ENCODE measurements around the gene SH2D2A.

Gene SH2D2A

GRCh38 chr1:156838972-156839371, 22.3 kb upstream of the SH2D2A start:
- Histone ChIP-seq H3K4me3 (ENCODE audit: low read length) (no peak overlapping the region), H3K27me3 (ENCODE audit: insufficient read depth, low read length) (peaks cover 82% of the 10 kb centered on the region), H3K27ac (ENCODE audit: low read length) (no peak overlapping the region), H3K9ac (ENCODE audit: low read depth, low read length) (no peak overlapping the region), H3K9me3 (ENCODE audit: insufficient read depth, low read depth, low read length) (no peaks in the 10 kb centered on the region), H3K36me3 (ENCODE audit: insufficient read depth, low read depth, low read length) (no peaks in the 10 kb centered on the region), H3K4me1 (ENCODE audit: insufficient read depth, low read length) (no peaks in the 10 kb centered on the region)

- no peak overlapping the region for H3K27ac ChIP-seq (ENCODE audit: low read length)
- H3K9ac ChIP-seq (ENCODE audit: low read depth, low read length), result no peak overlapping the region
- H3K4me3 ChIP-seq (ENCODE audit: low read length), result no peak overlapping the region
- no peaks in the 10 kb centered on the region for H3K36me3 ChIP-seq (ENCODE audit: insufficient read depth, low read depth, low read length)
- no peaks in the 10 kb centered on the region for H3K9me3 ChIP-seq (ENCODE audit: insufficient read depth, low read depth, low read length)
- H3K27me3 ChIP-seq (ENCODE audit: insufficient read depth, low read length), result peaks cover 76% of the 10 kb centered on the region
- no peaks in the 10 kb centered on the region for H3K4me1 ChIP-seq (ENCODE audit: insufficient read depth, low read length)
These were observed 20.2 kb upstream of the SH2D2A start for GRCh38 chr1:156836892-156837291.

- no peak overlapping the region for H3K4me3 ChIP-seq (ENCODE audit: low read length)
- no peaks in the 10 kb centered on the region for H3K9me3 ChIP-seq (ENCODE audit: insufficient read depth, low read depth, low read length)
- H3K36me3 ChIP-seq (ENCODE audit: insufficient read depth, low read depth, low read length), result no peaks in the 10 kb centered on the region
- no peaks in the 10 kb centered on the region for H3K4me1 ChIP-seq (ENCODE audit: insufficient read depth, low read length)
- peaks cover 76% of the 10 kb centered on the region for H3K27me3 ChIP-seq (ENCODE audit: insufficient read depth, low read length)
- H3K9ac ChIP-seq (ENCODE audit: low read depth, low read length), result no peak overlapping the region
- no peak overlapping the region for H3K27ac ChIP-seq (ENCODE audit: low read length)
These were observed 19.5 kb upstream of the SH2D2A start for GRCh38 chr1:156836041-156836654.

GRCh38 chr1:156834322-156834721, 17.7 kb upstream of the SH2D2A start:
- no peaks in the 10 kb centered on the region for H3K9me3 ChIP-seq (ENCODE audit: insufficient read depth, low read depth, low read length)
- no peak overlapping the region for H3K4me3 ChIP-seq (ENCODE audit: low read length)
- no peaks in the 10 kb centered on the region for H3K4me1 ChIP-seq (ENCODE audit: insufficient read depth, low read length)
- no peaks in the 10 kb centered on the region for H3K36me3 ChIP-seq (ENCODE audit: insufficient read depth, low read depth, low read length)
- H3K9ac ChIP-seq (ENCODE audit: low read depth, low read length), result no peak overlapping the region
- H3K27ac ChIP-seq (ENCODE audit: low read length), result no peak overlapping the region
- H3K27me3 ChIP-seq (ENCODE audit: insufficient read depth, low read length), result peaks cover 79% of the 10 kb centered on the region

- no peak overlapping the region for H3K4me3 ChIP-seq (ENCODE audit: low read length)
- no peaks in the 10 kb centered on the region for H3K36me3 ChIP-seq (ENCODE audit: insufficient read depth, low read depth, low read length)
- no peak overlapping the region for H3K9ac ChIP-seq (ENCODE audit: low read depth, low read length)
- H3K27me3 ChIP-seq (ENCODE audit: insufficient read depth, low read length), result peaks cover 76% of the 10 kb centered on the region
- no peak overlapping the region for H3K27ac ChIP-seq (ENCODE audit: low read length)
- no peaks in the 10 kb centered on the region for H3K4me1 ChIP-seq (ENCODE audit: insufficient read depth, low read length)
- no peaks in the 10 kb centered on the region for H3K9me3 ChIP-seq (ENCODE audit: insufficient read depth, low read depth, low read length)
These were observed 17.0 kb upstream of the SH2D2A start for GRCh38 chr1:156833603-156834002.

GRCh38 chr1:156832434-156832833, 15.8 kb upstream of the SH2D2A start:
- H3K27ac ChIP-seq (ENCODE audit: low read length), result no peak overlapping the region
- no peaks in the 10 kb centered on the region for H3K36me3 ChIP-seq (ENCODE audit: insufficient read depth, low read depth, low read length)
- H3K4me3 ChIP-seq (ENCODE audit: low read length), result no peak overlapping the region
- peaks cover 65% of the 10 kb centered on the region for H3K27me3 ChIP-seq (ENCODE audit: insufficient read depth, low read length)
- H3K9me3 ChIP-seq (ENCODE audit: insufficient read depth, low read depth, low read length), result no peaks in the 10 kb centered on the region
- H3K4me1 ChIP-seq (ENCODE audit: insufficient read depth, low read length), result no peaks in the 10 kb centered on the region
- H3K9ac ChIP-seq (ENCODE audit: low read depth, low read length), result no peak overlapping the region

GRCh38 chr1:156828400-156829124, 11.9 kb upstream of the SH2D2A start:
- Histone ChIP-seq H3K4me1 (ENCODE audit: insufficient read depth, low read length) (no peaks in the 10 kb centered on the region), H3K27me3 (ENCODE audit: insufficient read depth, low read length) (peaks cover 39% of the 10 kb centered on the region; the same call in 1 of the 2 replicates)

GRCh38 chr1:156826630-156827029, 10.0 kb upstream of the SH2D2A start:
- Histone ChIP-seq H3K4me1 (ENCODE audit: insufficient read depth, low read length) (no peaks in the 10 kb centered on the region), H3K27ac (ENCODE audit: low read length) (no peak overlapping the region), H3K36me3 (ENCODE audit: insufficient read depth, low read depth, low read length) (no peaks in the 10 kb centered on the region), H3K4me3 (ENCODE audit: low read length) (no peak overlapping the region), H3K9ac (ENCODE audit: low read depth, low read length) (no peak overlapping the region), H3K27me3 (ENCODE audit: insufficient read depth, low read length) (peaks cover 45% of the 10 kb centered on the region), H3K9me3 (ENCODE audit: insufficient read depth, low read depth, low read length) (no peaks in the 10 kb centered on the region)

More at GRCh38 chr1:156828400-156829124, 11.9 kb upstream of the SH2D2A start:
- Histone ChIP-seq H3K36me3 (ENCODE audit: insufficient read depth, low read depth, low read length) (no peaks in the 10 kb centered on the region), H3K4me3 (ENCODE audit: low read length) (no peak overlapping the region), H3K9me3 (ENCODE audit: insufficient read depth, low read depth, low read length) (no peaks in the 10 kb centered on the region), H3K27ac (ENCODE audit: low read length) (no peak overlapping the region), H3K9ac (ENCODE audit: low read depth, low read length) (no peak overlapping the region)

GRCh38 chr1:156823210-156823790, 6.7 kb upstream of the SH2D2A start:
- Histone ChIP-seq H3K4me1 (ENCODE audit: insufficient read depth, low read length) (no peaks in the 10 kb centered on the region), H3K9me3 (ENCODE audit: insufficient read depth, low read depth, low read length) (no peaks in the 10 kb centered on the region), H3K27ac (ENCODE audit: low read length) (no peak overlapping the region), H3K36me3 (ENCODE audit: insufficient read depth, low read depth, low read length) (no peaks in the 10 kb centered on the region), H3K9ac (ENCODE audit: low read depth, low read length) (no peak overlapping the region), H3K4me3 (ENCODE audit: low read length) (no peak overlapping the region), H3K27me3 (ENCODE audit: insufficient read depth, low read length) (peaks cover 43% of the 10 kb centered on the region)

GRCh38 chr1:156822680-156823079, 6.0 kb upstream of the SH2D2A start:
- Histone ChIP-seq H3K9me3 (ENCODE audit: insufficient read depth, low read depth, low read length) (no peaks in the 10 kb centered on the region), H3K4me3 (ENCODE audit: low read length) (no peak overlapping the region), H3K9ac (ENCODE audit: low read depth, low read length) (no peak overlapping the region), H3K4me1 (ENCODE audit: insufficient read depth, low read length) (no peaks in the 10 kb centered on the region), H3K27ac (ENCODE audit: low read length) (no peak overlapping the region), H3K27me3 (ENCODE audit: insufficient read depth, low read length) (peaks cover 49% of the 10 kb centered on the region), H3K36me3 (ENCODE audit: insufficient read depth, low read depth, low read length) (no peaks in the 10 kb centered on the region)

- no peak overlapping the region for H3K9ac ChIP-seq (ENCODE audit: low read depth, low read length)
These were observed 5.2 kb upstream of the SH2D2A start for GRCh38 chr1:156821801-156822200.

GRCh38 chr1:156815961-156816422, 656 bp downstream of the SH2D2A start:
- H3K9me3 ChIP-seq (ENCODE audit: insufficient read depth, low read depth, low read length), result no peaks in the 10 kb centered on the region
- no peak overlapping the region for H3K4me3 ChIP-seq (ENCODE audit: low read length)
- H3K27ac ChIP-seq (ENCODE audit: low read length), result no peak overlapping the region
- H3K27me3 ChIP-seq (ENCODE audit: insufficient read depth, low read length), result peaks cover 64% of the 10 kb centered on the region
- H3K9ac ChIP-seq (ENCODE audit: low read depth, low read length), result no peak overlapping the region
- peaks cover 11% of the 10 kb centered on the region; the same call in 1 of the 2 replicates for H3K4me1 ChIP-seq (ENCODE audit: insufficient read depth, low read length)
- no peaks in the 10 kb centered on the region for H3K36me3 ChIP-seq (ENCODE audit: insufficient read depth, low read depth, low read length)

More at GRCh38 chr1:156821801-156822200, 5.2 kb upstream of the SH2D2A start:
- no peaks in the 10 kb centered on the region for H3K4me1 ChIP-seq (ENCODE audit: insufficient read depth, low read length)
- peaks cover 49% of the 10 kb centered on the region for H3K27me3 ChIP-seq (ENCODE audit: insufficient read depth, low read length)
- H3K36me3 ChIP-seq (ENCODE audit: insufficient read depth, low read depth, low read length), result no peaks in the 10 kb centered on the region
- H3K9me3 ChIP-seq (ENCODE audit: insufficient read depth, low read depth, low read length), result no peaks in the 10 kb centered on the region
- H3K4me3 ChIP-seq (ENCODE audit: low read length), result no peak overlapping the region
- no peak overlapping the region for H3K27ac ChIP-seq (ENCODE audit: low read length)
